ENCODE data around the gene YPEL2.

- no peak for TF ChIP-seq CTCF (IDR thresholded peaks at IDR 0.05)
- TF ChIP-seq POLR2AphosphoS5 (IDR thresholded peaks at IDR 0.05), result no peak
- TF ChIP-seq POLR2A (IDR thresholded peaks at IDR 0.05), result no peak
Measured at GRCh38 chr17:59361916-59362810, 30.7 kb downstream of the YPEL2 start.

Data from prostate gland (tissue), 2 donors.